GM18873 (cell line): ENCODE results near the gene KIF3C.
"Not testable (repeated sequence)": the region's sequence is repeated elsewhere in the genome, so short reads cannot be mapped to it uniquely, and the experiment has no call there.

Experiments used
- ATAC-seq: cut with Tn5 transposase; IDR thresholded peaks from one replicate; pipeline ENCODE4 v1.9.1; 2021; ENCODE audit warnings: mild to moderate bottlenecking, moderate library complexity, moderate number of reproducible peaks; ENCODE audit not compliant: unreplicated experiment, low FRiP score

Gene KIF3C

GRCh38 chr2:25982273-25982967, at the start of gene KIF3C:
Gene KIF3C (minus strand): TSS chr2:25982497. CDS start chr2:25981917, 580 bp downstream.
- no peak for ATAC-seq

DNA sequence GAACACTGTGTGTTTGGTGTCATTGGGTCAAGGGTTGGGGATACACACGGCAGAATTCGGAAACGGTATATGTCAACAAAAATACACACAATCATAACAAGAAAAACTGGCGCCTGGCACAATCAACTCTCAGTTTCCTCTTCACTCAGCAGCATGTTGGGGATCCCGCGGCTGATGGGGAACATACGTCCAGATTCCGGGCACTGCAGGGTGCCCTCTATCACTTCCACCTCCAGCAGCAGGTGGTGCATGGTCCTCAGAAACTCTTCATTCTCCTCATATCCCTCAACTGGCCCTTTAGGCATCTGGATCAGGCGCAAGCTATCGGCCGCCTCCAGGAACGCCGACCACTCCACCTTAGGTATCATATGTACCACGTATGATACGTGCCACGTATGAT, 45.8 kb upstream of the KIF3C start:
- not testable (repeated sequence) for ATAC-seq

- no peak for ATAC-seq
These were observed 43.2 kb upstream of the KIF3C start for GRCh38 chr2:26025509-26025908.

DNA sequence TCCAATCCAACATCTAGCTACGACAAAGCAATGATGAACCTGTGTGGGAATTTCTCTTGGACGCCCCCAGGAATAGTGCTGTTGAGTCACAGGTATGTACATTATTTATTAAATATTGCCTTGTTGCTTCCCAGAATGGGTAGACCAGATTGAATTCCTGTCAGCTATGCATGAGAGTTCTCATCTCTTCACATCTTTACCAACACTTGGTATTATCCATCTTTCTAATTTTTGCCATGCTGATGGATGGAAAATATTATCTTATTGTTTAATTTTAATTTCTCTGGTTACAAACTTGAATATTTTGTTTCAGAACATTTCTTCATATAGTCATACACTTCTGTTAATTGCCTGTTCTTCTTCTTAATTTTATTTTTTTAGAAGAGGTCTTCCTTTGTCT, 42.0 kb upstream of the KIF3C start:
- ATAC-seq: no peak

DNA sequence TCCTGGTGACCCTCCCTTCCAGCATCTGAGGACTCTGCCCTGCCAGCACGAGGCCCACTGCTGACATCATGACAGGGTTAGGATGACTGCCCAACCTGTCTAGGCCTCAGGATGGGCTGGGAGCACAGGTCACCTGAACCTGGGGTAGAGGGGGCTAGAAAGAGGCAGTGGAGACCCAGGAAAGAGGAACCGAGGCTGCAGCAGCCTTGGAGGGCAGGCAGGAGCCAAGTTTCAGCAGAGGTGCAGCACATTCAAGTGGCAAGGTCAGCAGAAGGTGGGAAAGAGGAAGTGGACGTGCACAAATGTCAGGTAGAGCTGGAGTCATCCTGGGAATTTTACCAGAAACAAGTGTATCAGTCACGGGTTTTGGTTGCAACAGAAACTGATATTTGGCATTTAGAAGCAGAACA, 37.9 kb upstream of the KIF3C start:
- ATAC-seq: no peak

DNA sequence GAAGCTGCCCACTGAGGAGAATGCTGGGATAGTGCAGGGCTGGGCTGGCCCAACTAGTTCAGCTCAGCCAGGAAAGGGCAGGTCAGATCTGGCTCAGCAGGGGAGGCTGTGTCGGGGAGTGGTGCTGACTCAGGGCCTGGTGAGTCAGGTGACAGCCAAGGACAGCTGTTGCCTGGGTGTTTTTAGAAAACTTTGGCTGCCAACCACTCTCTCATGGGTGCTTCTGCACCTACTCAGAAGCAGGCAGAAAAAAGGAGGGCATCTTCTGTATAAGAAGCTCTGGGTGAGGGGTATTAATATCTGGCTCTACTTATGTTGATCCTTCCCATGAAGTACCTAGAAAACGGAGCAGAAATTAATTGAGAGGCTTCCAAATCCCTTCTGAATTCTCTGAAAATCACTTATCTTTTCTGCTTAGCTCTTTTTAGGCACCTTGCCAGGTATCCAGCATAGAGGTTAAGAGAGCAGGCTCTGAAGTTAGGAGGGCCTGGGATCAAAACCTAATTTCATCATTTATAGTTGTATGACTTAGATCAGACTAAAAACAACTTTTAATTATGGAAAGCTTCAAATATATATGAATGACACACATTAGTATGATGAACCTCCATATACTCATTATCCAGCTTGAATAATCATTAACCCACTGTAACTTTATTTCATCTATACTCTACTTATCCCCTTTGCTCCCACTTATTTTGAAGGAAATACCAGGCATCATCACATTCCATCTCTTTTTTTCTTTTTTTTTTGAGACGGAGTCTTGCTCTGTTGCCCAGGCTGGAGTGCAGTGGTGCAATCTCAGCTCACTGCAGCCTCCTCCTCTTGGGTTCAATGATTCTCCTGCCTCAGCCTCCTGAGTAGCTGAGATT, 36.1 kb upstream of the KIF3C start:
- no peak for ATAC-seq

- ATAC-seq: no peak
These were observed 35.3 kb upstream of the KIF3C start for GRCh38 chr2:26017464-26018183.

- not testable (repeated sequence) for ATAC-seq
These were observed 34.4 kb upstream of the KIF3C start for GRCh38 chr2:26016706-26017045.

DNA sequence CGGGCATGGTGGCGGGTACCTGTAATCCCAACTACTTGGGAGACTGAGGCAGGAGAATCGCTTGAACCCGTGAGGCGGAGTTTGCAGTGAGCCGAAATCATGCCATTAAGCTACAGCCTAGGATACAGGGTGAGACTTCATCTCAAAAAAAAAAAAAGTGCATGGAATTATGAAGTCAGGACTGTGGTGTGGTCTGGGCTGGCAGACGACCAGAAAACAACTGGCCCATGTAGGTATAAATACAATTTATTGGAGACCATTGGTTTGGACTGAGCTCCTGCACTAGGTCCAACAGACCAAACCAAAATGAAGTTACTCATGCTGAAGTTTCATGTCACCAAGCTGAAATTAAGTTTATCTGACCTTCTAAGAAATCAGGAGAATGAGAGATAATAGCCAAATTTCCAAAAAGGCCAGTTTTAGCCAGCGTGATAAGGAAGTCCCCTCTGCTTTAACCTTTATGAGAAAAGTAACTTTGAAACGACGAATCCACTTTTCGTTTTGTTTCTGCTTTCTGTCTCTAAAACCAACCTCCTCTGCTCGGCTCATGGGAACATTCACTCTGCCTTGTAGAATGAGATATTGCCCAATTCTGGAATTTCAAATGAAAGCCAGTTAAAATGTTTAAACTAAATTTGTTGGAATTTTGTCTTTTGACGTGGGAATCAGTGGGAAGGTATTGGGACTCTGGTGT, 33.9 kb upstream of the KIF3C start:
- no peak for ATAC-seq

DNA sequence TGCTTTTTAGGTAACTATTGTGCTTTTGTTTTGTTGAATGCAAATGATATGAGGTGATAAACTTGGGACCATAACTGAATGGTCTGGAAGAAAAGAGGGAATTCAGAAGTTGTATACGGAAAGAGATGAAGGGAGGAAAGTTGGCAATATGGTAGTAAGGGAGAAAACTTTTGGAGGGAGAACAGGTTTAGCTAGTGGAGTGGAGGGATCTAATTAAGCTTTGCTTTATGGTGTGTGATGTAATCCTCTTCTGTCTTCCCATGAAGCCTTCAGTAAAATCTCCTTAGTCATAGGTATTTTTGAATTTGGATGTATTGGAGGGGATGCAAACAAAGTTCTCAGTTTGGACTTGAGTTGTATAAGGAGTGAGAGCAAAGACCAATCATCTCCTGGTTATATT, 31.4 kb upstream of the KIF3C start:
- ATAC-seq: no peak

DNA sequence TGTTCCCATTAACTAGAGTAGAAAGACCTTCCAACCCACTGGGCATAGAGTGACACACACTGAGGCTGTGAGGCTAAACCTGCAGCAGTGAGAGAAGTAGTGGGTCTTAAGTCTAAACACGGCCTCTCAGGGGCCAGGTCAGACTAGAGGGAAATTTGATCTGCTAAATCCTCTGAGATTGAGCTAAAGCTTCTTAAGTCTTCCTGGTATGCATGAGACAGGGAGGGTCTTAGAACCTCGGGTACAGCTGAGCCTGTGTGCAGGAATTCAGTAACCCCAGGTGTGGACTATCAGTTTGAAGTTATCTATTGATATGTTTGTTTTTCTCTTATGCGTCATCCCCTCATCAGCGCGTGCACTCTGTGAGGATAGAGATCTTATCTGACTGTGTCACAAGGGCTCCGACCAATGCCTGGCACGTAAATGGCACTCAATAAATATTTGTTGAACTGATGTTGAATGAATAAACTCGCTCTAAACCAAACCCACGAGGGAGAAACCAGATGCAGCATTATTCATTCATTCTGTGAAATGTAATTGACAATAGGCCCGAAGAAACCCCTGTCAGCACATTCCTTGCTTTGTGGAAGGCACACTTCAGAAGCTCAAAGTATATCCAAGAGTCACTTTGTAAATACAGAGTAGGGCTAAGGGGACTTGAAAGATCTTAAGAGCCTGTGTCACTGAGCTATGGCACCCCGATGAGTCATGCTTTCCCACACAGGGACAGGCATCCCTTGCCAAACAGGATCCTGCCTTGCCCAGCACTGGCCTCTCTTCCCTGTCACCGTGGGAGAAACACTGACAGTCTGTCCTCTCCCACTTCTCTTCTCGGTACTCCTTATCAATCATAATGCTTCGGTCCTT, 29.9 kb upstream of the KIF3C start:
- ATAC-seq: no peak

DNA sequence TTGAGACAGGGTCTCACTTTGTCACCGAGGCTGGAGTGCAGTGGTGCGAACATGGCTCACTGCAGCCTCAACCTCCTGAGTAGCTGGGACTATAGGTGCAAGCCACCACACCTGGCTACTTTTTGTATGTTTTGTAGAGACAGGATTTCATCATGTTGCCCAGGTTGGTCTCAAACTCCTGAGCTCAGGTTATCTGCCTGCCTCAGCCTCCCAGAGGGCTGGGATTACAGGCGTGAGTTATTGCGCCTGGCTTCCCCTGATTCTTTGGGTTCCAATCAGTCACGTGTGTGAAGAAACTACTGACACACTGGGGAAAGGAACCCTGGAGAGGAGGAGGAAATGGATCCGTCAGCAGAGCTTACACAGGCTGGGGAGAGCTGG, 29.3 kb upstream of the KIF3C start:
- ATAC-seq: no peak

- ATAC-seq: no peak
These were observed 28.6 kb upstream of the KIF3C start for GRCh38 chr2:26010943-26011342.

DNA sequence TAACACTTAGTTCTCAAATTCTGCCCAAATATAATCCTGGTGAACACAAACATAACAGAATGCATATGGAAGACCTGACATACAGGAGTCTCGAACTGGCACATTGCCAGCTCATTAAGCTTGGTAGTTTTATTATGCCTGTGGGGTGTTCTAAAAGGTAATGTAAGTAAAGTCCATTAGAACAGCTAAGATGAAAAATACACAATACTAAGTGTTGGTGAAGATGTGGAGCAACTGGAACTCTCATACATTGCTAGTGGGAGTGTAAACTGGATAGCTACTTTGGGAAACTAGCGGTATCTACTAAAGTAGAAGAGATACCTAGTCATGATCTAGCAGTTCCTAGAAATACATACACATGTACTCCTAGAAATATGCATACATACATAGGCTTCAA, 27.3 kb upstream of the KIF3C start:
- ATAC-seq: no peak

DNA sequence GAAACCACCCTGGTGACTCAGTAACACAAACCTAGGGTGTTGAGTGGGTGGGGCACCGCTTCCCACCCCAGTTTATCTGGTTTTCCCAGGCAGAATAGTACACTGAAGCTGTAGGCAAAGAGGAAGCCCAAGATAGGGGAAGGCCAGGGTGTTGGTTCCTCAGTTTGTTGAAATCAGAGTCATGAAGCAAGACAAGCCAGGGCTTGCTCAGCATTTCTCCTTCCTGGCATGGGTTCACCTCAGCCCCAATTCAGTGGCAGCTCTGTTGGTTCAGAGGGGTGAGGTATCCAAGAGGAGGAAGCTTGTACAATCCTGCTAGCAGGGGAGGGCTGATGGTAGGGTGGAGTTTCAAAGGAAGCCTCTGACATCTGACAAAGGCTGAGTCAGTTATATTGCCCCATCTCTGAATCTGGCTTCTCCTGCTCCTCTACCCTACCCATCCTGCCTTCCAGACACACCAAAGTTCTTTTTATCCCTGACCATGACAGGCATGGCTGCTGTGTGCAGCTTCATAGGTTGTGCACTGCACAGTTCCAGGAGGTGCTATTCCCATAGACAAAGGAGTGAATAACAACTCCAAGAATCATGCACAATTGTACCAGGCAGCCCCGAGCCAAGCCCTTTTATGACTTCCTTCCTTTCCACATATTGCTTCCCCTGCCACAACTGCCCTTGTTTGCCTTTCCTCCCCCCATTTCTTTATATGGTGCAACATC, 26.7 kb upstream of the KIF3C start:
- no peak for ATAC-seq

DNA sequence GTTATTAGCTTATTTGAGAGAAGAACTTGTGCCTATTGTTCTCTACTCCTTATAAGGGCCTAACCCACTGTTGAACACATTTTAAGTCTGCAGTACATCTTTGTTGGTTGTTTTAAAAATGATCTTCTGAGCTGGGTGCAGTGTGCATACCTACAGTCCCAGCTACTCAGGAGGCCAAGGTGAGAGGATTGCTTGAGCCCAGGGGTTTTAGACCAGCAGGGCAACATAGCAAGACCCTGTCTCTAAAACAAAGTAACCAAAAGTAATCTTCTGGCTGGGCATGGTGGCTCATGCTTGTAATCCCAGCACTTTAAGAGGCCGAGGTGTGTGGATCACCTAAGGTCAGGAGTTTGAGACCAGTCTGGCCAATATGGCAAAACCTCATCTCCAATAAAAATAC, 25.8 kb upstream of the KIF3C start:
- no peak for ATAC-seq

GRCh38 chr2:26002632-26003310, 20.5 kb upstream of the KIF3C start:
- no peak for ATAC-seq

DNA sequence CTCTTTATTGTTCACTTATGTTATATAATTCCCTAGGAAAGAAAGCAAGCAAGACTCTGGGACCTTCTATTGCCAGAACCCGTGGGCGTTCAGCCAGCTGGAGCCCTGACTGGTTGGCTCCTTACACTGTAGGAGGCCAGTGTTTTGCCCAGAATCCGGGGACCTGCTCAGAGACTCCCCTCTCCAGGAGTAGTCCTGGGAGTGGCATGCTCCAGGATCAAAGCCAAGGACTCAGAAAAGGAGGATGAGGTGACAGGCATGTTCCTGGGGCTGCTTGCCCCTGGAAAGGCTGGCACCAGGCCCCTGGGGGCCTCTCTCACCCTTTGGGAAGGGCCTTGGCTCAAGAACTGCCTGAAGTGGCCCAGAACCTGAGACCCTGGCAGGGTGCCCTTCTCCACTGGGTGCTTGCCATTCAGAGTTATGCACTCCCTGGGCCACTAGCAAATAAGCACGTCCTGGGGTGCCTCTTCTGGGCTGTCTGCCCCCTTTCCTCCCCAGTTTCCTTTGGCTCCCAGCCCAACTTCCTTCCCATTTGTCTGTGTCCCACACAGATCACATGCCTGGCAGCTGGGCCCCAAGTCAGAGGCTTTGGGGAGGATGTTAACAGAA, 19.6 kb upstream of the KIF3C start:
- no peak for ATAC-seq
